MCF 10A (cell line): Measurements from ENCODE around the gene NR2C2. TPM values are rescaled to one million over a fixed set of nuclear protein-coding genes. Genes with fewer than 3 reads are reported as not detected.
"Not testable (repeated sequence)": the region's sequence is repeated elsewhere in the genome, so short reads cannot be mapped to it uniquely, and the experiment has no call there.

ENCODE experiments used
- BruUV-seq: library from RNA; stranded (reverse); fragments of 400-500 nt; replicated peaks from 2 replicates; lab custom pipeline; 2021; lab: Mats Ljungman, UMichigan
- CTCF ChIA-PET: fragments of 300-600 bp; sonication (Branson Sonifier 250); formaldehyde crosslinking; extraction: SDS; loops from one replicate; lab custom pipeline; 2021; ENCODE audit warnings: antibody characterized with exemption, inconsistent platforms; lab: Yijun Ruan, JAX
- POLR2A ChIA-PET: fragments of 300-600, 350-650 bp; sonication (Branson Sonifier 250); formaldehyde crosslinking; extraction: SDS; loops from one replicate; lab custom pipeline; 2020; ENCODE audit warnings: antibody characterized with exemption, inconsistent platforms; lab: Yijun Ruan, JAX
- DNase-seq: peaks from one replicate; pipeline ENCODE4 v3.0.0-alpha.2; 2018; ENCODE audit not compliant: unreplicated experiment
- H3K27ac Mint-ChIP-seq: one replicate; pipeline ENCODE4 v1.8.0; 2022; ENCODE audit warnings: mild to moderate bottlenecking, low read depth, mixed read lengths; ENCODE audit not compliant: unreplicated experiment
- H3K27me3 Mint-ChIP-seq: one replicate; pipeline ENCODE4 v1.8.0; 2022; ENCODE audit warnings: mixed read lengths; ENCODE audit not compliant: insufficient read depth, unreplicated experiment
- H3K36me3 Mint-ChIP-seq: one replicate; pipeline ENCODE4 v1.8.0; 2022; ENCODE audit warnings: mild to moderate bottlenecking, moderate library complexity, mixed read lengths; ENCODE audit not compliant: insufficient read depth, unreplicated experiment
- H3K4me1 Mint-ChIP-seq: one replicate; pipeline ENCODE4 v1.8.0; 2022; ENCODE audit warnings: mixed read lengths; ENCODE audit not compliant: insufficient read depth, unreplicated experiment
- H3K4me3 Mint-ChIP-seq: one replicate; pipeline ENCODE4 v1.8.0; 2022; ENCODE audit warnings: mild to moderate bottlenecking, moderate library complexity, mixed read lengths; ENCODE audit not compliant: unreplicated experiment
- H3K9me3 Mint-ChIP-seq: one replicate; pipeline ENCODE4 v1.8.0; 2022; ENCODE audit warnings: mixed read lengths; ENCODE audit not compliant: unreplicated experiment
- CTCF ChIP-seq: fragments of 200-600 bp; IDR thresholded peaks from one replicate; pipeline ENCODE4 v1.8.0; 2022; ENCODE audit warnings: antibody characterized with exemption, mild to moderate bottlenecking; ENCODE audit not compliant: unreplicated experiment
- intact Hi-C: fragments of 100-400 bp; cut with micrococcal nuclease; formaldehyde crosslinking; loops from 2 replicates; pipeline ENCODE4 v1.14.1; 2022
- total RNA-seq: library from RNA; stranded (reverse); gene quantifications from 2 replicates; pipeline ENCODE4 v1.2.3, GENCODE V29; 2022

NR2C2 gene
- total RNA-seq, 1 experiment from 2014 or later = 42.4 TPM

GRCh38 chr3:14900881-14901873 is 46.2 kb upstream of the NR2C2 start:
- Mint-ChIP-seq H3K36me3 (no peaks in the 10 kb centered on the region), H3K27me3 (peaks cover 73% of the 10 kb centered on the region), H3K4me1 (no peaks in the 10 kb centered on the region), H3K27ac (no peak overlapping the region), H3K4me3 (no peak overlapping the region), H3K9me3 (peaks cover 13% of the 10 kb centered on the region)
- intact Hi-C loops = no loop called here
- POLR2A ChIA-PET = no interaction called here
- DNase-seq = no peak
- no peak for TF ChIP-seq CTCF
- BruUV-seq = no TSS peak
- CTCF ChIA-PET = no interaction called here

- CTCF ChIA-PET = interaction anchor here (1.1 kb wide), 1 partner anchor 18 kb away, joined by 3 read pairs; no protein-coding TSS in a partner anchor
- BruUV-seq = no TSS peak
- Mint-ChIP-seq H3K36me3 (no peaks in the 10 kb centered on the region), H3K27ac (no peak overlapping the region), H3K9me3 (peaks cover 13% of the 10 kb centered on the region), H3K4me3 (no peak overlapping the region), H3K4me1 (no peaks in the 10 kb centered on the region), H3K27me3 (peaks cover 61% of the 10 kb centered on the region)
- no peak for TF ChIP-seq CTCF
- no peak for DNase-seq
- intact Hi-C loops = no loop called here
- POLR2A ChIA-PET = no interaction called here
Observed at GRCh38 chr3:14902719-14903118, 44.7 kb upstream of the NR2C2 start.

GRCh38 chr3:14903501-14903900 is 43.9 kb upstream of the NR2C2 start:
- POLR2A ChIA-PET, H3K4me3 Mint-ChIP-seq, DNase-seq, H3K27ac Mint-ChIP-seq, H3K36me3 Mint-ChIP-seq, BruUV-seq, H3K4me1 Mint-ChIP-seq, intact Hi-C loops: not testable (repeated sequence)
- peaks cover 53% of the 10 kb centered on the region for H3K27me3 Mint-ChIP-seq
- CTCF ChIA-PET = interaction anchor here (1.1 kb wide), 1 partner anchor 18 kb away, joined by 3 read pairs; no protein-coding TSS in a partner anchor
- peaks cover 13% of the 10 kb centered on the region for H3K9me3 Mint-ChIP-seq

GRCh38 chr3:14905055-14905657 is 42.2 kb upstream of the NR2C2 start:
- Mint-ChIP-seq H3K27ac (no peak overlapping the region), H3K27me3 (peaks cover 43% of the 10 kb centered on the region), H3K36me3 (no peaks in the 10 kb centered on the region), H3K4me1 (no peaks in the 10 kb centered on the region), H3K9me3 (peaks cover 13% of the 10 kb centered on the region), H3K4me3 (no peak overlapping the region)
- BruUV-seq = no TSS peak
- no peak for TF ChIP-seq CTCF
- CTCF ChIA-PET = interaction anchor here (1.8 kb wide), 1 partner anchor 16 kb away, joined by 6 read pairs; no protein-coding TSS in a partner anchor
- POLR2A ChIA-PET = interaction anchor here (0.7 to 1.0 kb wide), 2 partner anchors 98 to 254 kb away, joined by 3 read pairs; partner anchors contain the start of gene CCDC174
- DNase-seq = no peak
- intact Hi-C loops = no loop called here
